Liver (tissue), 9 donors: ENCODE measurements around the gene FAM181A. TPM values are rescaled to one million over a fixed set of nuclear protein-coding genes. Genes with fewer than 3 reads are reported as not detected.

Source experiments
- DNase-seq: peaks from one replicate; pipeline ENCODE4 v3.0.0-alpha.2; 2017; ENCODE audit warnings: low spot score
- H3K27ac ChIP-seq, 2 donors: one replicate each; pipeline ENCODE4 v1.7.0; 2013; ENCODE audit warnings: inconsistent platforms in 2 of 2, low read length in 2 of 2, control low read depth in 1 of 2, low read depth in 1 of 2, mild to moderate bottlenecking in 1 of 2
- H3K27me3 ChIP-seq, 4 donors: one replicate each; pipeline versions ENCODE4 v1.6.1 to v1.7.0; 2013; ENCODE audit warnings: low read length in 3 of 4, inconsistent platforms in 1 of 4, mild to moderate bottlenecking in 1 of 4, moderate library complexity in 1 of 4; ENCODE audit not compliant: control insufficient read depth in 4 of 4, insufficient read depth in 4 of 4
- H3K36me3 ChIP-seq, 4 donors: one replicate each; pipeline versions ENCODE4 v1.6.1 to v1.7.0; 2013; ENCODE audit warnings: low read length in 3 of 4, mild to moderate bottlenecking in 3 of 4, low read depth in 1 of 4, moderate library complexity in 1 of 4; ENCODE audit not compliant: control insufficient read depth in 4 of 4, insufficient read depth in 3 of 4
- H3K4me1 ChIP-seq, 4 donors: one replicate each; pipeline versions ENCODE4 v1.6.1 to v1.7.0; 2013; ENCODE audit warnings: low read length in 3 of 4, mild to moderate bottlenecking in 3 of 4, moderate library complexity in 1 of 4; ENCODE audit not compliant: control insufficient read depth in 4 of 4, insufficient read depth in 4 of 4
- H3K4me3 ChIP-seq, 3 donors: one replicate each; pipeline versions ENCODE4 v1.6.1 to v1.7.0; 2013; ENCODE audit warnings: low read length in 3 of 3, control low read depth in 1 of 3, low read depth in 1 of 3, mild to moderate bottlenecking in 1 of 3
- H3K9ac ChIP-seq, 2 donors: one replicate each; pipeline ENCODE4 v1.7.0; 2013; ENCODE audit warnings: low read length in 2 of 2, mild to moderate bottlenecking in 2 of 2, moderate library complexity in 2 of 2, control low read depth in 1 of 2, low read depth in 1 of 2
- H3K9me3 ChIP-seq, 4 donors: one replicate each; pipeline versions ENCODE4 v1.6.1 to v1.7.0; 2013; ENCODE audit warnings: low read length in 3 of 4; ENCODE audit not compliant: control insufficient read depth in 4 of 4
- EGR1 ChIP-seq, 2 donors: IDR thresholded peaks; 2 replicates each; pipeline ENCODE4 v1.6.1; 2016 to 2018; ENCODE audit warnings: antibody characterized with exemption in 2 of 2, low read depth in 2 of 2
- FOXA2 ChIP-seq: IDR thresholded peaks from 2 replicates; pipeline ENCODE4 v1.6.1; 2016; ENCODE audit warnings: antibody characterized with exemption
- GABPA ChIP-seq, 2 donors: IDR thresholded peaks in 1 of 2; conservative IDR thresholded peaks in 1 of 2; 2 replicates each; pipeline ENCODE4 v1.6.1; 2016; ENCODE audit warnings: antibody characterized with exemption in 2 of 2, mild to moderate bottlenecking in 1 of 2, moderate library complexity in 1 of 2
- HNF4A ChIP-seq, 2 donors: conservative IDR thresholded peaks; 2 replicates each; pipeline ENCODE4 v1.6.1; 2016; ENCODE audit warnings: antibody characterized with exemption in 2 of 2, mild to moderate bottlenecking in 2 of 2
- HNF4G ChIP-seq: IDR thresholded peaks from 2 replicates; pipeline ENCODE4 v1.6.1; 2016; ENCODE audit warnings: antibody characterized with exemption
- JUND ChIP-seq, 2 donors: IDR thresholded peaks; 2 replicates each; pipeline ENCODE4 v1.6.1; 2016; ENCODE audit warnings: antibody characterized with exemption in 2 of 2
- NR2F2 ChIP-seq: IDR thresholded peaks from 2 replicates; pipeline ENCODE4 v1.6.1; 2016; ENCODE audit warnings: antibody characterized with exemption
- RAD21 ChIP-seq, 2 donors: IDR thresholded peaks; 2 replicates each; pipeline ENCODE4 v1.6.1; 2016; ENCODE audit warnings: antibody characterized with exemption in 2 of 2, mild to moderate bottlenecking in 2 of 2
- RXRA ChIP-seq, 2 donors: IDR thresholded peaks; 2 replicates each; pipeline ENCODE4 v1.6.1; 2017 to 2018; ENCODE audit warnings: antibody characterized with exemption in 2 of 2, mild to moderate bottlenecking in 1 of 2
- SP1 ChIP-seq: IDR thresholded peaks from 2 replicates; pipeline ENCODE4 v1.6.1; 2018; ENCODE audit warnings: antibody characterized with exemption, mild to moderate bottlenecking
- TAF1 ChIP-seq: conservative IDR thresholded peaks from 2 replicates; pipeline ENCODE4 v1.6.1; 2016; ENCODE audit warnings: antibody characterized with exemption, mild to moderate bottlenecking
- YY1 ChIP-seq: IDR thresholded peaks from 2 replicates; pipeline ENCODE4 v1.6.1; 2016; ENCODE audit warnings: antibody characterized with exemption, mild to moderate bottlenecking
- WGBS: extraction: QIAGEN DNeasy Blood & Tissue Kit; methylation state at CpG from one replicate; pipeline ENCODE4 v1.1.7; 2013; 5-methylcytosine and 5-hydroxymethylcytosine counted together
- polyA plus RNA-seq, 2 donors: library from polyadenylated mRNA; stranded (reverse) in 1 of 2; unstranded in 1 of 2; fragments of 200-250 nt in 1 of 2; fragments of >200 nt in 1 of 2; fragmentation: Nextera tagmentation in 1 of 2; extraction: Ambion mirVana in 1 of 2; gene quantifications; one replicate each; pipeline versions ENCODE4 v1.2.1 to v1.2.3, GENCODE V29; 2013 to 2015
- total RNA-seq, 2 donors: library from RNA; depleted of rRNA; stranded (reverse); fragments of >200 nt; gene quantifications; one replicate each; pipeline ENCODE4 v1.2.3, GENCODE V29; 2014
- TF ChIP-seq, protein P1 (sequence below): IDR thresholded peaks from 2 replicates; pipeline ENCODE4 v1.6.1; 2016; ENCODE audit warnings: antibody characterized with exemption
- TF ChIP-seq, protein P2 (sequence below): IDR thresholded peaks from 2 replicates; pipeline ENCODE4 v1.6.1; 2016; ENCODE audit warnings: antibody characterized with exemption, mild to moderate bottlenecking
- TF ChIP-seq, protein P3 (sequence below): IDR thresholded peaks from 2 replicates; pipeline ENCODE4 v1.6.1; 2016; ENCODE audit warnings: antibody characterized with exemption
- TF ChIP-seq, protein P4 (sequence below): fragments of 150-350 bp; IDR thresholded peaks from 2 replicates; pipeline ENCODE4 v1.5.1; 2017; ENCODE audit warnings: improper control_type of control experiment, low read depth, low read length; ENCODE audit not compliant: missing input control
- TF ChIP-seq, protein P5 (sequence below): IDR thresholded peaks from 2 replicates; pipeline ENCODE4 v1.6.1; 2016; ENCODE audit warnings: antibody characterized with exemption
- donor health status: healthy.
- donor health status: healthy.
- donor health status: healthy.
- donor health status: healthy.
- donor health status: healthy.

The FAM181A gene
- total and polyA plus RNA-seq, 4 donors = not detected

DNA sequence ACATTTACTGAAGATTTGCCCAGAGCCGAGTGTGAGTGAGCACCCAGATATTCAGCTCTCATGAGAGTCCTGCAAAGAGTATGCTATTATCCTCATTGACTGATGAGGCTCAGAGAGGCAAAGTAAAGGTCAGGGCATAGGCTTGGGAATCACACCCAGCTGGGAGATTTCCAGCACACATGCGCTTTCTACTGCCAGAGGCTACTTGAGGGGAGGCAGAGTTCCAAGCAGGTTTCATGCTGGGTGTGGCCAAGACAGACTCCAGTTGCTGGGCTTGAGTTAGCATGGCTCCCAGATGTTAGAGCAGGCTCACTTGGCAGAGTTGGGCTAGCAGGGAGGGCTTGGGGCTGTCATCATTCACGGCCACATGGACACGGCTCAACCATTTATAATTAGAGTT lies 14.4 kb upstream of the FAM181A start (continued):
- TF ChIP-seq, protein P1, sequence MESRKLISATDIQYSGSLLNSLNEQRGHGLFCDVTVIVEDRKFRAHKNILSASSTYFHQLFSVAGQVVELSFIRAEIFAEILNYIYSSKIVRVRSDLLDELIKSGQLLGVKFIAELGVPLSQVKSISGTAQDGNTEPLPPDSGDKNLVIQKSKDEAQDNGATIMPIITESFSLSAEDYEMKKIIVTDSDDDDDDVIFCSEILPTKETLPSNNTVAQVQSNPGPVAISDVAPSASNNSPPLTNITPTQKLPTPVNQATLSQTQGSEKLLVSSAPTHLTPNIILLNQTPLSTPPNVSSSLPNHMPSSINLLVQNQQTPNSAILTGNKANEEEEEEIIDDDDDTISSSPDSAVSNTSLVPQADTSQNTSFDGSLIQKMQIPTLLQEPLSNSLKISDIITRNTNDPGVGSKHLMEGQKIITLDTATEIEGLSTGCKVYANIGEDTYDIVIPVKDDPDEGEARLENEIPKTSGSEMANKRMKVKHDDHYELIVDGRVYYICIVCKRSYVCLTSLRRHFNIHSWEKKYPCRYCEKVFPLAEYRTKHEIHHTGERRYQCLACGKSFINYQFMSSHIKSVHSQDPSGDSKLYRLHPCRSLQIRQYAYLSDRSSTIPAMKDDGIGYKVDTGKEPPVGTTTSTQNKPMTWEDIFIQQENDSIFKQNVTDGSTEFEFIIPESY = no peak
- TF ChIP-seq GABPA (IDR thresholded peaks at IDR 0.05 in 1 of 2, conservative IDR thresholded peaks at IDR 0.05 in 1 of 2) = no peak

DNA sequence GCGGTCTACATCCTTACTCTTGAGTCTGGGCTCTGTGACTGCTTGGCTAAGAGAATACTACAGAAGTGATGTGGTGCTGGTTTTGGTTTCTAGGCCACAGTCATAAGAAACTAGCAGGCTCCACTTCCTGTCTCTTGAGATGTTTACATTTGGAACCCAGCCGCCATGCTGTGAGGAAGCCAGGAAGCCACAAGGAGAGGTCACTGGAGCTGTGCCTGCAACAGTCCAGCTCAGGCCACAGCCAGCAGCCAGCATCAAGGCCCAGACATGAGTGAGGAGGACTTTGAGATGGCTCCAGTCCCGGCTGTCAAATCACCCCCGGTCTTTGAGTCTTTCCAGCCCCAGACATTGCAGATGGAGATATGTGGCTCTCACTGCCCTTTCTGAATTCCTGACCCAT lies 12.9 kb upstream of the FAM181A start:
- H3K27ac ChIP-seq = no peak overlapping the region
- H3K9ac ChIP-seq = no peak overlapping the region
- H3K4me1 ChIP-seq = no peaks in the 10 kb centered on the region
- WGBS = 85% methylated on average over 4 of the region's 4 CpGs
- no peak for DNase-seq
- no peaks in the 10 kb centered on the region for H3K27me3 ChIP-seq
- no peaks in the 10 kb centered on the region for H3K36me3 ChIP-seq
- no peak overlapping the region for H3K4me3 ChIP-seq
- H3K9me3 ChIP-seq = peaks cover 0 to 3% (median under 1%) of the 10 kb centered on the region in 4 donors
- TF ChIP-seq TAF1 (no peak), FOXA2 (no peak), SP1 (no peak), YY1 (no peak), EGR1 (IDR thresholded peaks at IDR 0.05; ENCODE audit: low read depth in 2 of 2) (no peak), GABPA (IDR thresholded peaks at IDR 0.05 in 1 of 2, conservative IDR thresholded peaks at IDR 0.05 in 1 of 2) (no peak), RAD21 (IDR thresholded peaks at IDR 0.05) (no peak), NR2F2 (no peak), JUND (IDR thresholded peaks at IDR 0.05) (no peak), HNF4A (conservative IDR thresholded peaks at IDR 0.05) (no peak), HNF4G (no peak), RXRA (IDR thresholded peaks at IDR 0.05) (no peak)
- TF ChIP-seq, protein P2, sequence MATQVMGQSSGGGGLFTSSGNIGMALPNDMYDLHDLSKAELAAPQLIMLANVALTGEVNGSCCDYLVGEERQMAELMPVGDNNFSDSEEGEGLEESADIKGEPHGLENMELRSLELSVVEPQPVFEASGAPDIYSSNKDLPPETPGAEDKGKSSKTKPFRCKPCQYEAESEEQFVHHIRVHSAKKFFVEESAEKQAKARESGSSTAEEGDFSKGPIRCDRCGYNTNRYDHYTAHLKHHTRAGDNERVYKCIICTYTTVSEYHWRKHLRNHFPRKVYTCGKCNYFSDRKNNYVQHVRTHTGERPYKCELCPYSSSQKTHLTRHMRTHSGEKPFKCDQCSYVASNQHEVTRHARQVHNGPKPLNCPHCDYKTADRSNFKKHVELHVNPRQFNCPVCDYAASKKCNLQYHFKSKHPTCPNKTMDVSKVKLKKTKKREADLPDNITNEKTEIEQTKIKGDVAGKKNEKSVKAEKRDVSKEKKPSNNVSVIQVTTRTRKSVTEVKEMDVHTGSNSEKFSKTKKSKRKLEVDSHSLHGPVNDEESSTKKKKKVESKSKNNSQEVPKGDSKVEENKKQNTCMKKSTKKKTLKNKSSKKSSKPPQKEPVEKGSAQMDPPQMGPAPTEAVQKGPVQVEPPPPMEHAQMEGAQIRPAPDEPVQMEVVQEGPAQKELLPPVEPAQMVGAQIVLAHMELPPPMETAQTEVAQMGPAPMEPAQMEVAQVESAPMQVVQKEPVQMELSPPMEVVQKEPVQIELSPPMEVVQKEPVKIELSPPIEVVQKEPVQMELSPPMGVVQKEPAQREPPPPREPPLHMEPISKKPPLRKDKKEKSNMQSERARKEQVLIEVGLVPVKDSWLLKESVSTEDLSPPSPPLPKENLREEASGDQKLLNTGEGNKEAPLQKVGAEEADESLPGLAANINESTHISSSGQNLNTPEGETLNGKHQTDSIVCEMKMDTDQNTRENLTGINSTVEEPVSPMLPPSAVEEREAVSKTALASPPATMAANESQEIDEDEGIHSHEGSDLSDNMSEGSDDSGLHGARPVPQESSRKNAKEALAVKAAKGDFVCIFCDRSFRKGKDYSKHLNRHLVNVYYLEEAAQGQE = no peak
- TF ChIP-seq, protein P3, sequence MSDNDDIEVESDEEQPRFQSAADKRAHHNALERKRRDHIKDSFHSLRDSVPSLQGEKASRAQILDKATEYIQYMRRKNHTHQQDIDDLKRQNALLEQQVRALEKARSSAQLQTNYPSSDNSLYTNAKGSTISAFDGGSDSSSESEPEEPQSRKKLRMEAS = no peak
- TF ChIP-seq, protein P4, sequence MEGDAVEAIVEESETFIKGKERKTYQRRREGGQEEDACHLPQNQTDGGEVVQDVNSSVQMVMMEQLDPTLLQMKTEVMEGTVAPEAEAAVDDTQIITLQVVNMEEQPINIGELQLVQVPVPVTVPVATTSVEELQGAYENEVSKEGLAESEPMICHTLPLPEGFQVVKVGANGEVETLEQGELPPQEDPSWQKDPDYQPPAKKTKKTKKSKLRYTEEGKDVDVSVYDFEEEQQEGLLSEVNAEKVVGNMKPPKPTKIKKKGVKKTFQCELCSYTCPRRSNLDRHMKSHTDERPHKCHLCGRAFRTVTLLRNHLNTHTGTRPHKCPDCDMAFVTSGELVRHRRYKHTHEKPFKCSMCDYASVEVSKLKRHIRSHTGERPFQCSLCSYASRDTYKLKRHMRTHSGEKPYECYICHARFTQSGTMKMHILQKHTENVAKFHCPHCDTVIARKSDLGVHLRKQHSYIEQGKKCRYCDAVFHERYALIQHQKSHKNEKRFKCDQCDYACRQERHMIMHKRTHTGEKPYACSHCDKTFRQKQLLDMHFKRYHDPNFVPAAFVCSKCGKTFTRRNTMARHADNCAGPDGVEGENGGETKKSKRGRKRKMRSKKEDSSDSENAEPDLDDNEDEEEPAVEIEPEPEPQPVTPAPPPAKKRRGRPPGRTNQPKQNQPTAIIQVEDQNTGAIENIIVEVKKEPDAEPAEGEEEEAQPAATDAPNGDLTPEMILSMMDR = no peak
- TF ChIP-seq, protein P5, sequence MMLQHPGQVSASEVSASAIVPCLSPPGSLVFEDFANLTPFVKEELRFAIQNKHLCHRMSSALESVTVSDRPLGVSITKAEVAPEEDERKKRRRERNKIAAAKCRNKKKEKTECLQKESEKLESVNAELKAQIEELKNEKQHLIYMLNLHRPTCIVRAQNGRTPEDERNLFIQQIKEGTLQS = no peak
